ENCODE results near the gene SLC25A51.

SLC25A51 gene

DNA sequence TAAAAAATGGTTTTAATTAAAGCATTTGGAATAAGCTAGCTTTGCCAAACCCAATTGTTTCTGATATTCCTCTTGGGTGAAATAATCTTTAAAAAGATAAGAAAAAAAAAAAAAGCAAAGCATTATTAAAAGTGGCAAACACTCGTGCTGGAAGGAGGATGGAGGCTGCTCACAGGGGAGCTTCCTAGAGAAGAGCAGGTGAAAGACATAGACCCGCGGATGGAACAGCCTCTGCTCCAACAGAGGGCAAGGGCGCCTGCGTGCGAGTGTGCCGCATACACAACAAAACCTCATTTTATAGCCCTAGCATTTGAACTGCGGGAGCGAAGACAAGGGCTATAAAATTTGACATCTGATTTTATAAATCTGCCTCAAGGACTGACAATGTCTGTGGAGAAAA lies 33.4 kb upstream of the SLC25A51 start:
- TF ChIP-seq, protein P1, sequence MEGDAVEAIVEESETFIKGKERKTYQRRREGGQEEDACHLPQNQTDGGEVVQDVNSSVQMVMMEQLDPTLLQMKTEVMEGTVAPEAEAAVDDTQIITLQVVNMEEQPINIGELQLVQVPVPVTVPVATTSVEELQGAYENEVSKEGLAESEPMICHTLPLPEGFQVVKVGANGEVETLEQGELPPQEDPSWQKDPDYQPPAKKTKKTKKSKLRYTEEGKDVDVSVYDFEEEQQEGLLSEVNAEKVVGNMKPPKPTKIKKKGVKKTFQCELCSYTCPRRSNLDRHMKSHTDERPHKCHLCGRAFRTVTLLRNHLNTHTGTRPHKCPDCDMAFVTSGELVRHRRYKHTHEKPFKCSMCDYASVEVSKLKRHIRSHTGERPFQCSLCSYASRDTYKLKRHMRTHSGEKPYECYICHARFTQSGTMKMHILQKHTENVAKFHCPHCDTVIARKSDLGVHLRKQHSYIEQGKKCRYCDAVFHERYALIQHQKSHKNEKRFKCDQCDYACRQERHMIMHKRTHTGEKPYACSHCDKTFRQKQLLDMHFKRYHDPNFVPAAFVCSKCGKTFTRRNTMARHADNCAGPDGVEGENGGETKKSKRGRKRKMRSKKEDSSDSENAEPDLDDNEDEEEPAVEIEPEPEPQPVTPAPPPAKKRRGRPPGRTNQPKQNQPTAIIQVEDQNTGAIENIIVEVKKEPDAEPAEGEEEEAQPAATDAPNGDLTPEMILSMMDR (IDR thresholded peaks at IDR 0.05; ENCODE audit: low read depth, low read length) = no peak
- no peak overlapping the region for H3K4me3 ChIP-seq (replicated peaks in 1 of 2; ENCODE audit: low read depth in 2 of 2, low read length in 2 of 2)
- DNase-seq (ENCODE audit: low read depth in 2 of 2) = no peak

DNA sequence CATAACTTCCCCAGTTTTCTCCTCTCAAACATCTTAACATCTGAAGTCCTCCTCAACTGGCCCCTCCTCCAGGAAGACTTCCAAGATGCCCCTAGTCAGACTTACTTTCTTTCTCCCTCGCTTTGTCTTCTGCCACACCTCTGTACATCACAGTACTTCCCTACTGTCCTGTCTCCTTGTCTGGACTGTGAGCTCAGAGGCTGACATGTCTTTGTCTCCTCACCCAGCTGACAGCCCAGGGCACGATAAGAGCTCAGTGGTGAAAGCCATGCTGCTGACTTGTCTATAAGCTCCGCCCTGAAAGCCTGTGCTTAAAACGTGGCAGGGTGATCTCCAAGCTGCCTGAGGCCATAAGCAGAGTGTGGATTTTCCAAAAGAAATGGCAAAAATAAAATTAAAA lies 33.0 kb upstream of the SLC25A51 start:
- TF ChIP-seq, protein P1 (IDR thresholded peaks at IDR 0.05; ENCODE audit: low read depth, low read length) = no peak
- H3K4me3 ChIP-seq (replicated peaks in 1 of 2; ENCODE audit: low read depth in 2 of 2, low read length in 2 of 2) = no peak overlapping the region
- DNase-seq (ENCODE audit: low read depth in 2 of 2) = peak; percentile 79

DNA sequence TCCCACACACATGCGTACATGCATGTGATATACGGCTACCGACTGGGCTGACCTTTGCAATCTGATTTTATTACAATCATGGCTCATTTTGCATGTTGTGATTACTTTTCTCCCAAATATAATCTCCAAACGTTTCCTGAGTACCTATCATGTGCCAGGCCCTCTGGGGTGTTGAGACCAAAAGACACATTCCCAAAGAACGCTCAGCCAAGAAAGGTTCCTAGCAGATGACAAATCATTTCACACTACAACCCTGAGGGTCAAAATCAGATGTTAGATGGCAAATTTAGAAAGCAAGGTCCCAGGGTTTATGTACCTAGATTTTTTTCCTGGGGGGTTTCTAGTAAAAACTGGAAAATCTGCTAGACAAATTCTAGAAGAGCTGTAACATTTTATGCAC lies 32.4 kb upstream of the SLC25A51 start:
- H3K4me3 ChIP-seq (replicated peaks in 1 of 2; ENCODE audit: low read depth in 2 of 2, low read length in 2 of 2) = no peak overlapping the region
- TF ChIP-seq, protein P1 (IDR thresholded peaks at IDR 0.05; ENCODE audit: low read depth, low read length) = no peak
- peak in 1 of 2 donors; percentile 54 for DNase-seq (ENCODE audit: low read depth in 2 of 2)

DNA sequence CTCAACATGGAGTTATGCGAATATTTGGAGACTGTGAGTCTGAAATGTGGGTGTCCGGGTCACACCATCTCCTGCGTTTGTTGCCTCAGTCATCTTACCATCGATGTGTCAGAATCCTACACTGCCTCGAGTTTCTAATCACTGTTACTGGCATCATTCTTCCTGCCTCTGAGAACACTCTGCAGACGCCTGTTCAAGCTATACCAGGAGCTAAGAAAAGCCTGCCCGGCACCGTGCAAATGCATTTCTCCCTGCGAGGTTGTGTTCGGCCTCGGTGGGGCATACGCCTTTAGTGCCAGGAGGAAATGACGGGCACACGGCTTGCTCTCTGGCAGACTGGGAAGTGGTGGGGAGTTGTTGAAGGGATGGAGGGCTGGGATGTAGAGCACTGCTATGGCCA lies 31.2 kb upstream of the SLC25A51 start:
- DNase-seq (ENCODE audit: low read depth in 2 of 2) = no peak
- H3K4me3 ChIP-seq (replicated peaks in 1 of 2; ENCODE audit: low read depth in 2 of 2, low read length in 2 of 2) = no peak overlapping the region
- TF ChIP-seq, protein P1 (IDR thresholded peaks at IDR 0.05; ENCODE audit: low read depth, low read length) = no peak

DNA sequence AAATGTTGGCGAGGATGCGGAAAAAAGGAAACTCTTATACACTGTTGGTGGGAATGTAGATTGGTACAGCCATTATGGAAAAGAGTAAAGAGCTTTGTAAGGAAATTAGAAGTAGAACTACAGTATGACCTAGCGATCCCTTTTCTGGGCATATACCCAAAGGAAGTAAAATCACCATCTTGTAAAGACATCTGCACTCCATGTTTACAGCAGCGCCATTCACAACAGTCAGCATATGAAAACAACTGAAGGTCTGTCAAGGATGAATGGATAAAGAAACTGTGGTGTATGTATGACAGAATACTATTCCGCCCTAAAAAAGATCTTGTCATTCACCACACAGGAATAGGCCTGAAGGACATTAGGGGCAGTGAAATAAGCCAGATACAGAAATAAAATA lies 27.7 kb upstream of the SLC25A51 start:
- TF ChIP-seq, protein P1 (IDR thresholded peaks at IDR 0.05; ENCODE audit: low read depth, low read length) = no peak
- no peak overlapping the region for H3K4me3 ChIP-seq (replicated peaks in 1 of 2; ENCODE audit: low read depth in 2 of 2, low read length in 2 of 2)
- no peak for DNase-seq (ENCODE audit: low read depth in 2 of 2)

DNA sequence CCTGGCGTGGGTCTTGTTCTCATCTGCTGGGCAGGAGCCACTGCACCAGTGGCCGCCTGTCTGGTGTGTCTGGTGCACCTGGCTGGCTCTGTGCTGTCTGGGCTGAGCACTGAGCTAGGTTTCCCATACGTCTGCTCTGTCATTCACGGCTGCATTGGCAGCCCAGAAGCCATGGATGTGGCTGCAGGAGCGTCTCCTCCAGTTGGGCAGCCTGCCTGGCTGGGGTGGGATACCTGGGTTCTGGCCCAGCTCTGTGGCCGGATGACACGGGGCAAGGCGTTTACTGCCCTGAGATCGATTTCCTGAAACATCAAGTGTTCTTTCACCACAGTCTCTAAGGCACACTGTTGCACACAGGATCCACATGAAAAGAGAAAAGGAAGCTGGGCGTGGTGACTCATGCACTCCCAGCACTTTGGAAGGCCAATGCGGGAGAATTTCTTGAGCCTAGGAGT lies 25.5 kb upstream of the SLC25A51 start:
- TF ChIP-seq, protein P1 (IDR thresholded peaks at IDR 0.05; ENCODE audit: low read depth, low read length) = no peak
- H3K4me3 ChIP-seq (replicated peaks in 1 of 2; ENCODE audit: low read depth in 2 of 2, low read length in 2 of 2) = no peak overlapping the region
- DNase-seq (ENCODE audit: low read depth in 2 of 2) = peak in 1 of 2 donors; percentile 70
